ENCODE results near the gene SLC47A2.

Gene SLC47A2

DNA sequence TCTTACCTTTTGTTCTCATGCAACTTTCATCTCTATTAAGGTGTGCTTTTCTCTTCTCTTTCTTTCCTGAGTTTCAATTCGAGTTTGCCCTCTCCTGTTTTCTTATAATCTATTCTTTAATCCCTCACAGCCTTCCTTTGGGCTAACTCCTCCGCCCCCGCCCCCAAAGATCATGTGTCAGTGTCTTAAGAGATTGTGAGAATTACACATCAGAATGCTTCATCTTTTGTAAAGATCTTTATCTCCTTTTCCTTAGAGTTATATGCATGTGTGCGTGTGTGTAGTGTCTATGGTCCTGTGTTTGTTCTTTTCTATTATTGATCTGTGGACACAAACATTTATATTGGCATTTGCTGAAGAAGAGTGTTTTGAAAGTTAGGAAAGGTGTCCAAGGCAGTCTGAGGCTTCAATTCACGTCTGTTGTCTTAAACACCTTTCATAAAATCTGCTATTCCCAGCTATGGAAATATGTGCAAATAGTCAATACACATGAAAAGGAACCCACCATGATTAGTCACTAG lies 74.0 kb downstream of the SLC47A2 start:
- DNase-seq = no peak

- no peak for DNase-seq
Observed at GRCh38 chr17:19641687-19642372, 74.6 kb downstream of the SLC47A2 start.

DNA sequence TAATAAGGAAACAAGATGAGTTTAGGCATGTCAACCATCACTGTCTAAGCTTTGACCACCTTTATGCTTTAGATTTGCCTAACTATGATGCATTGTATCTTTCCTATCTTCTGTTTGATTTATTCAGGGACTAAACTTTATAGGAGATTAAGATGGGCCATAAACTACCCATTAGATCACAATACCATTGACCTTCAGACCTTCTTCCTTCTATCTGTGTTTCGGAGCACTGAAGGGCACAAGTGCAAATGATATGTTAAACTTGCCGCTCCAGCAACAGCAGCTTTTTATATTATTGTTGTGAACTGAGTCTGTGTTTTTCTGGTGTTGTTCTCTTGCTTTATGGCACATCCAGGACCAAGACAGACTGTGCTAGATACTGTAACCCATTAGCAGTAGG lies 84.5 kb downstream of the SLC47A2 start:
- no peak for DNase-seq

GRCh38 chr17:19630661-19631060 lies 85.7 kb downstream of the SLC47A2 start:
- DNase-seq = no peak

GRCh38 chr17:19630035-19630434 lies 86.3 kb downstream of the SLC47A2 start:
- DNase-seq = no peak

- no peak for DNase-seq
Observed at GRCh38 chr17:19629449-19629848, 86.9 kb downstream of the SLC47A2 start.

Data from effector CD8-positive, alpha-beta T cell (primary cell).